Endothelial cell of umbilical vein (primary cell): ENCODE results near the gene TMEM119. TPM values are rescaled to one million over a fixed set of nuclear protein-coding genes. Genes with fewer than 3 reads are reported as not detected.

Experiments used
- BruUV-seq: library from RNA; stranded (reverse); fragments of 400-500 nt; replicated peaks from 2 replicates; lab custom pipeline; 2021; lab: Mats Ljungman, UMichigan
- CTCF ChIA-PET: fragments of 300-600, 350-600 bp; sonication (Branson Sonifier 250); formaldehyde crosslinking; loops from one replicate; lab custom pipeline; 2021; ENCODE audit warnings: antibody characterized with exemption, inconsistent platforms; lab: Charles Lee
- POLR2A ChIA-PET: fragments of 300-600, 350-600 bp; sonication (Branson Sonifier 250); formaldehyde crosslinking; loops from one replicate; lab custom pipeline; 2021; ENCODE audit warnings: antibody characterized with exemption, inconsistent platforms; lab: Charles Lee
- DNase-seq: peaks from one replicate; pipeline ENCODE4 v3.0.0-alpha.2; 2011; ENCODE audit warnings: low read depth, low spot score
- FAIRE-seq: peaks from 2 replicates; lab custom pipeline; 2011; peaks lifted over from hg19 to GRCh38; lab: Jason Lieb, UNC
- H2AFZ ChIP-seq: 2 replicates; pipeline ENCODE4 v1.6.0; 2012; ENCODE audit warnings: low read depth, low read length, control low read depth, inconsistent platforms
- H3K27ac ChIP-seq: 2 replicates; pipeline ENCODE4 v1.5.1; 2011; ENCODE audit warnings: low read depth, mild to moderate bottlenecking, control low read depth, low read length, moderate library complexity; ENCODE audit not compliant: insufficient read depth
- H3K27me3 ChIP-seq, 2 experiments: 2 replicates each; pipeline versions ENCODE4 v1.6.0 to v1.6.1; 2011; ENCODE audit warnings: low read length in 2 of 2, mixed read lengths in 1 of 2; ENCODE audit not compliant: control insufficient read depth in 2 of 2, insufficient read depth in 2 of 2
- H3K36me3 ChIP-seq, 2 experiments: 2 replicates in 1 of 2; 3 replicates in 1 of 2; pipeline ENCODE4 v1.5.1; 2011; ENCODE audit warnings: low read length in 2 of 2, mild to moderate bottlenecking in 1 of 2, moderate library complexity in 1 of 2; ENCODE audit not compliant: control insufficient read depth in 2 of 2, insufficient read depth in 2 of 2; ENCODE audit errors: extremely low read depth in 1 of 2
- H3K4me1 ChIP-seq: 3 replicates; pipeline ENCODE4 v1.5.1; 2011; ENCODE audit warnings: mild to moderate bottlenecking, low read length; ENCODE audit not compliant: control insufficient read depth, insufficient read depth; ENCODE audit errors: extremely low read depth
- H3K4me2 ChIP-seq: 2 replicates; pipeline ENCODE4 v1.6.1; 2011; ENCODE audit warnings: low read length, control low read depth, mixed read lengths; ENCODE audit not compliant: insufficient read depth
- H3K4me3 ChIP-seq, 3 experiments: fragments of 200-600 bp in 1 of 3; sonication (generic), shearing (Covaris generic) in 1 of 3; replicated peaks in 1 of 3; 2 replicates each; pipeline ENCODE4 v1.5.1; 2011 to 2016; ENCODE audit warnings: control low read depth in 3 of 3, low read length in 3 of 3, mild to moderate bottlenecking in 2 of 3, inconsistent platforms in 1 of 3, low read depth in 1 of 3, moderate library complexity in 1 of 3; ENCODE audit not compliant: insufficient read depth in 1 of 3
- H3K79me2 ChIP-seq: 2 replicates; pipeline ENCODE4 v1.6.0; 2012; ENCODE audit warnings: low read length, inconsistent platforms; ENCODE audit not compliant: control insufficient read depth, insufficient read depth
- H3K9ac ChIP-seq: replicated peaks from 2 replicates; pipeline ENCODE3; 2011; ENCODE audit warnings: low read length, control low read depth; ENCODE audit not compliant: insufficient read depth; ENCODE audit errors: extremely low read depth
- H3K9me1 ChIP-seq: replicated peaks from 3 replicates; pipeline ENCODE4 v1.6.0; 2011; ENCODE audit warnings: mild to moderate bottlenecking, low read length; ENCODE audit not compliant: control insufficient read depth, insufficient read depth; ENCODE audit errors: extremely low read depth
- H3K9me3 ChIP-seq: replicated peaks from 2 replicates; pipeline ENCODE4 v1.5.1; 2012; ENCODE audit warnings: low read length, inconsistent platforms; ENCODE audit not compliant: control insufficient read depth, insufficient read depth
- H4K20me1 ChIP-seq: replicated peaks from 2 replicates; pipeline ENCODE3; 2011; ENCODE audit warnings: mild to moderate bottlenecking, low read length; ENCODE audit not compliant: control insufficient read depth, insufficient read depth; ENCODE audit errors: extremely low read depth
- CTCF ChIP-seq, 2 donors: IDR thresholded peaks; 1 replicate in 1 of 2; 2 replicates in 1 of 2; pipeline ENCODE4 v1.5.1; 2011; ENCODE audit warnings: low read length in 2 of 2, mild to moderate bottlenecking in 2 of 2, moderate library complexity in 2 of 2, control low read depth in 1 of 2, inconsistent platforms in 1 of 2, low read depth in 1 of 2; ENCODE audit not compliant: insufficient read depth in 1 of 2; ENCODE audit errors: extremely low read depth in 1 of 2
- EZH2 ChIP-seq: IDR thresholded peaks from 2 replicates; pipeline ENCODE4 v1.6.1; 2012; ENCODE audit warnings: borderline replicate concordance, low read depth, mild to moderate bottlenecking, moderate library complexity, low read length, inconsistent platforms; ENCODE audit not compliant: severe bottlenecking
- FOS ChIP-seq: IDR thresholded peaks from 2 replicates; pipeline ENCODE4 v1.6.1; 2011; ENCODE audit warnings: mild to moderate bottlenecking, low read length, moderate library complexity, borderline replicate concordance; ENCODE audit not compliant: insufficient read depth
- GATA2 ChIP-seq: IDR thresholded peaks from 2 replicates; pipeline ENCODE4 v1.7.0; 2011; ENCODE audit warnings: low read depth, mild to moderate bottlenecking, moderate library complexity, mixed read lengths, low read length; ENCODE audit not compliant: insufficient read length, insufficient read depth
- JUN ChIP-seq: IDR thresholded peaks from 2 replicates; pipeline ENCODE4 v1.6.1; 2011; ENCODE audit warnings: borderline replicate concordance, low read depth; ENCODE audit not compliant: insufficient read length, insufficient read depth
- MAX ChIP-seq: IDR thresholded peaks from 2 replicates; pipeline ENCODE4 v1.6.1; 2011; ENCODE audit not compliant: insufficient read depth, insufficient read length
- MYC ChIP-seq: IDR thresholded peaks from one replicate; pipeline ENCODE4 v1.6.1; 2011; ENCODE audit warnings: mild to moderate bottlenecking, low read depth, low read length
- POLR2A ChIP-seq: IDR thresholded peaks from 2 replicates; pipeline ENCODE4 v1.6.1; 2012; ENCODE audit warnings: low read depth, mild to moderate bottlenecking, control low read depth, low read length
- POLR2AphosphoS5 ChIP-seq: IDR thresholded peaks from 2 replicates; pipeline ENCODE4 v1.6.1; 2012; ENCODE audit warnings: low read depth, mild to moderate bottlenecking, control low read depth, low read length, moderate library complexity; ENCODE audit not compliant: insufficient read depth
- dilution Hi-C: fragments of 300-500 bp; cut with MboI; formaldehyde crosslinking; loops from one replicate; pipeline ENCODE4 v1.15.0; 2019; ENCODE audit warnings: low sequenced_read_pairs; ENCODE audit not compliant: extremely low pct_ligation_motif_present
- intact Hi-C: fragments of 100-400 bp; cut with micrococcal nuclease; formaldehyde crosslinking; loops from one replicate; pipeline ENCODE4 v1.10.0; 2022
- polyA plus RNA-seq, 4 experiments: library from polyadenylated mRNA; depleted of rRNA in 3 of 4; stranded (reverse) in 3 of 4; unstranded in 1 of 4; fragments of >200 nt; gene quantifications; 2 replicates each; pipeline versions ENCODE4 v1.2.1 to v1.2.3, GENCODE V29; 2011 to 2012; ENCODE audit warnings: missing spikeins in 1 of 4
- total RNA-seq: library from RNA; stranded (reverse); gene quantifications from 2 replicates; pipeline ENCODE4 v1.2.3, GENCODE V29; 2021

Gene TMEM119
- total and polyA plus RNA-seq, 2 donors (not counting 3 experiments of a cell fraction or from before 2014, with no cell fraction given): not detected

DNA sequence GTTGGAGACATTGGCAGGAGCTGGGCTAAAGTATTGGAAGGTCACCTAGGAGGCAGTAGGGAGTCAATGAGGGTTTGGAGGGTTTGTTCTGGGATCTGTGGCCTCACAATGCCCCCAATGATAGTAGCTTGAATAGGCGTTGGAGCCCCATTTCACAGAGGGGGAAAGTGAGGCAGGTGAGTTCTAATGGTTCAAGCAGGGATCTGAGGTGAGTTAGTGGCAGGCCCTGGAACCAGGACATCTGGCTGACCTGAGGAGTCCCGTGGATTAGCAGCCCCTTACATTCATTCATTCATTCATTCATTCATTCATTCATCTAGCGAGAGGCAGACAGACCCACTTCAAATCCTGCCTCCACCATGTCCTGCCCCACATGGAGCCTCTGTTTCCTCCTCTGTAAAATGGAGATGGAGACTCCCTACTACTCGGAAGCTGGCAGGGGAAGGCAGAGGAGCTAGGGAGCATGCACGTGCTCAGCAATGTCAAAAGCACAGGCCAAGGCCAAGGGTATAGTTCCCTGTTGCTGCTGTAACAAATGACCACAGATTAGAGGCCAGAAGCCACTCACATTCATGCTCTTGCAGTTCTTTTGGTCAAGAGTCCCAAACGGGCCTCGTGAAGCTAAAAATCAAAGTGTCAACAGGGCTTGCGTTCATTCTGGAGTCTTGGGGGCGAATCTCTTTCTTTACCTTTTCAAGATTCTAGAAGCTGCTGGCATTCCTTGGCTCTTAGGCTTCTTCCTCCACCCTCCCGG, 2.2 kb upstream of the TMEM119 start:
- Histone ChIP-seq H4K20me1 (no peaks in the 10 kb centered on the region), H3K9me1 (no peaks in the 10 kb centered on the region), H3K79me2 (no peaks in the 10 kb centered on the region), H3K4me2 (no peak overlapping the region), H2AFZ (no peak overlapping the region), H3K27me3 (no peaks in the 10 kb centered on the region), H3K9ac (no peak overlapping the region), H3K9me3 (no peaks in the 10 kb centered on the region), H3K4me1 (no peaks in the 10 kb centered on the region), H3K4me3 (no peak overlapping the region), H3K36me3 (no peaks in the 10 kb centered on the region), H3K27ac (no peak overlapping the region)
- ChIA-PET CTCF (interaction anchor here (0.6 to 1.6 kb wide), 2 partner anchors 18 to 208 kb away, joined by 3 to 8 read pairs; no protein-coding TSS in a partner anchor), POLR2A (interaction anchor here (0.6 kb wide), 1 partner anchor 42 kb away, joined by 5 read pairs; no protein-coding TSS in a partner anchor)
- no peak for FAIRE-seq
- intact Hi-C loops: no loop called here
- dilution Hi-C loops: no loop called here
- TF ChIP-seq MYC: no peak
- BruUV-seq: no TSS peak
- DNase-seq: no peak

DNA sequence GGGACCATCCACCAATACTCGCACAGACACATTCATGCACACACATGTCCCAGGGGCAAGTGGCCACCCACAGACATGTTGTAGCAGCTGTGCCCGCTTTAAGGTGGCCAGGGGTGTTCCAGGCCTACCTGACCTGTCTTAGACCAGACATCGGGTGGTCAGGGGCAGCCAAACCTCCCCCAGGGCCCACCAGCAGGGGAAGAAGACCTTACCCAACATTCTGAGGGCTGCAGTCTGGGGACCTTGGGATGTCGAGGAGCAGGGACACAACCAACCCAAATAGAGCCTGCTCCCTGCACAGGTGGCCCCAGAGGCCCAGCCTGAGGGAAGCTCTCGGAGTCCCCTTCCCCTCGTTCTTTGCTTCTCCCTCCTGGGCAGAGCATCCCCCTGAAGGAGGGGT, 1.7 kb upstream of the TMEM119 start:
- DNase-seq: no peak
- H4K20me1 ChIP-seq: no peaks in the 10 kb centered on the region
- no peak overlapping the region for H3K4me3 ChIP-seq
- H3K79me2 ChIP-seq: no peaks in the 10 kb centered on the region
- no TSS peak for BruUV-seq
- dilution Hi-C loops: no loop called here
- no peak for FAIRE-seq
- H3K36me3 ChIP-seq: no peaks in the 10 kb centered on the region
- no peaks in the 10 kb centered on the region for H3K27me3 ChIP-seq
- no peak overlapping the region for H3K9ac ChIP-seq
- H3K4me1 ChIP-seq: no peaks in the 10 kb centered on the region
- TF ChIP-seq MAX (no peak), EZH2 (no peak), GATA2 (no peak), POLR2AphosphoS5 (no peak), JUN (no peak), POLR2A (no peak), CTCF (IDR thresholded peaks at IDR 0.05; ENCODE audit: extremely low read depth in 1 of 2, insufficient read depth in 1 of 2, low read depth in 1 of 2, low read length in 2 of 2) (no peak), FOS (no peak), MYC (no peak)
- POLR2A ChIA-PET: no interaction called here
- H3K9me1 ChIP-seq: no peaks in the 10 kb centered on the region
- H3K27ac ChIP-seq: no peak overlapping the region
- no peak overlapping the region for H2AFZ ChIP-seq
- CTCF ChIA-PET: interaction anchor here (1.6 kb wide), 1 partner anchor 19 kb away, joined by 8 read pairs; no protein-coding TSS in a partner anchor
- H3K4me2 ChIP-seq: no peak overlapping the region
- H3K9me3 ChIP-seq: no peaks in the 10 kb centered on the region
- intact Hi-C loops: no loop called here
